HCT116 (cell line): ENCODE measurements around the gene LSP1.

Experiments used
- CEBPB ChIP-seq: IDR thresholded peaks from 2 replicates; pipeline ENCODE4 v1.6.1; 2012; ENCODE audit warnings: low read depth
- ELF1 ChIP-seq: IDR thresholded peaks from 2 replicates; pipeline ENCODE4 v1.6.1; 2012; ENCODE audit warnings: low read depth, borderline replicate concordance
- EZH2phosphoT487 ChIP-seq: fragments of 200-600 bp; IDR thresholded peaks from 2 replicates; pipeline ENCODE4 v1.6.1; 2018; ENCODE audit warnings: antibody characterized with exemption, borderline replicate concordance
- FOSL1 ChIP-seq: IDR thresholded peaks from 2 replicates; pipeline ENCODE4 v1.6.1; 2012; ENCODE audit warnings: low read depth
- POLR2A ChIP-seq: IDR thresholded peaks from 2 replicates; pipeline ENCODE4 v1.7.0; 2011; ENCODE audit warnings: borderline replicate concordance; ENCODE audit not compliant: insufficient read depth, insufficient read length; ENCODE audit errors: extremely low read depth
- POLR2AphosphoS5 ChIP-seq: IDR thresholded peaks from 2 replicates; pipeline ENCODE4 v1.6.1; 2011; ENCODE audit warnings: mild to moderate bottlenecking, low read depth, low read length, moderate library complexity
- RAD21 ChIP-seq: IDR thresholded peaks from 2 replicates; pipeline ENCODE4 v1.6.1; 2012; ENCODE audit warnings: low read depth, mild to moderate bottlenecking
- SIN3A ChIP-seq: IDR thresholded peaks from 2 replicates; pipeline ENCODE4 v1.6.1; 2012; ENCODE audit warnings: low read depth
- SP1 ChIP-seq: IDR thresholded peaks from 2 replicates; pipeline ENCODE4 v1.6.1; 2012; ENCODE audit warnings: low read depth
- ZNF274 ChIP-seq: fragments of 200-500 bp; sonication (Bioruptor generic); IDR thresholded peaks from 2 replicates; pipeline ENCODE4 v1.6.1; 2014; ENCODE audit warnings: mild to moderate bottlenecking, low read depth, low read length, inconsistent platforms
- TF ChIP-seq, protein P1 (sequence below), 3 experiments: fragments of 200-600 bp in 1 of 3; sonication (generic) in 1 of 3; IDR thresholded peaks in 2 of 3; conservative IDR thresholded peaks in 1 of 3; 2 replicates each; pipeline ENCODE4 v1.5.1; 2012 to 2017; ENCODE audit warnings: low read depth in 2 of 3, low read length in 2 of 3, antibody characterized with exemption in 1 of 3, borderline replicate concordance in 1 of 3, control low read depth in 1 of 3, mild to moderate bottlenecking in 1 of 3, mixed read lengths in 1 of 3, mixed run types in 1 of 3, moderate library complexity in 1 of 3; ENCODE audit not compliant: insufficient read depth in 1 of 3
- TF ChIP-seq, protein P2 (sequence below): IDR thresholded peaks from 2 replicates; pipeline ENCODE4 v1.6.1; 2012

DNA sequence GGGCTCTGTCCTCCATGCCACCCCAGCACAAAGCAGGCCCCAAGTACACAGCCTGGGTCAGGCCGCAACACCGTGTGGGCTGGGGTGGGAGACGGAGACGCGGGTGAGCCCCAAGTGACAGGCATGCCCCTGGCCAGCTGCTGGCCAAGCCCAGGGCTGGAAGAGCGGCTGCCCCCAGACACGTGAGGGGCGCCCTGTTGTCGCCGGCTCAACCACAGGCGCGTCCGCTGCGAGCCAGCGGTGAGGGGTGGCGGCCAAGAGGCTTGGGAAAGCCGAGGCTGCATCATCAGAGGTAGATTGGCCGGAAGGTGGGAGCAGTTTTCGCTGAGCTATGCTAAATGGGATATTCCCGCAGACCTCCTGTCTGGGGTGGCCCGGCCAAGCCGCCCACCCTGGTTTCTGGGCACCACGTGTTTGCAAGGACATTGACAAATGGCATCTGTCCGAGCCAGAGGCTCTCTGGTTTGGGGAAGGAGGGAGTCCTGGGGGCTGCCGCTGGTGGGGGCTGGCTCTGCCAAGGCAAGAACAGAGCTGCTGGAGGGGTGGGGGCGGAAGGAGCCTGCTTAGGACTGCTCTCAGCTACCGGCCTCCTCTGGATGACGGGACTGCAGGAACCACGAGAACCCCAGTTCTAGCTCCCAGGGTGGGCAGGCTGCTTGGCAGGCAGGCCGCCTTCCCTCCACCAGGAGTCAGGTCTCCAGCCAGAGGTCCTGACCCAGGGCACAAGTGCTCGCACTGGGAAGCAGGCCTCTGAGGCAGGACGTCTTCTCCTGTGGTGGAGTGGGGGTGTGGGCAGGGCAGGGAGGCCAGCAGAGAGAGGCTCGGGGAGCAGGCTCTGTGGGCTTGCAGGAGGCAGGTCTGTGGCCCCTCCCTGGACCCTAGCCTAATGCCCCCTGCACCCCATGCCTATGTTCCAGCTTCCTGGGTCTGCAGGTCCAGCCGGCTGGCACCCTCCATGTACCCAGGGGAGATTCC lies 38.3 kb downstream of the LSP1 start:
- TF ChIP-seq, protein P1, sequence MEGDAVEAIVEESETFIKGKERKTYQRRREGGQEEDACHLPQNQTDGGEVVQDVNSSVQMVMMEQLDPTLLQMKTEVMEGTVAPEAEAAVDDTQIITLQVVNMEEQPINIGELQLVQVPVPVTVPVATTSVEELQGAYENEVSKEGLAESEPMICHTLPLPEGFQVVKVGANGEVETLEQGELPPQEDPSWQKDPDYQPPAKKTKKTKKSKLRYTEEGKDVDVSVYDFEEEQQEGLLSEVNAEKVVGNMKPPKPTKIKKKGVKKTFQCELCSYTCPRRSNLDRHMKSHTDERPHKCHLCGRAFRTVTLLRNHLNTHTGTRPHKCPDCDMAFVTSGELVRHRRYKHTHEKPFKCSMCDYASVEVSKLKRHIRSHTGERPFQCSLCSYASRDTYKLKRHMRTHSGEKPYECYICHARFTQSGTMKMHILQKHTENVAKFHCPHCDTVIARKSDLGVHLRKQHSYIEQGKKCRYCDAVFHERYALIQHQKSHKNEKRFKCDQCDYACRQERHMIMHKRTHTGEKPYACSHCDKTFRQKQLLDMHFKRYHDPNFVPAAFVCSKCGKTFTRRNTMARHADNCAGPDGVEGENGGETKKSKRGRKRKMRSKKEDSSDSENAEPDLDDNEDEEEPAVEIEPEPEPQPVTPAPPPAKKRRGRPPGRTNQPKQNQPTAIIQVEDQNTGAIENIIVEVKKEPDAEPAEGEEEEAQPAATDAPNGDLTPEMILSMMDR (IDR thresholded peaks at IDR 0.05 in 2 of 3, conservative IDR thresholded peaks at IDR 0.05 in 1 of 3; ENCODE audit: borderline replicate concordance in 1 of 3, insufficient read depth in 1 of 3, low read depth in 2 of 3, low read length in 2 of 3), result no peak
- TF ChIP-seq ZNF274 (no peak), POLR2A (no peak), SIN3A (no peak), EZH2phosphoT487 (no peak), POLR2AphosphoS5 (no peak), ELF1 (no peak), RAD21 (no peak), FOSL1 (no peak), SP1 (no peak), CEBPB (no peak)
- TF ChIP-seq, protein P2, sequence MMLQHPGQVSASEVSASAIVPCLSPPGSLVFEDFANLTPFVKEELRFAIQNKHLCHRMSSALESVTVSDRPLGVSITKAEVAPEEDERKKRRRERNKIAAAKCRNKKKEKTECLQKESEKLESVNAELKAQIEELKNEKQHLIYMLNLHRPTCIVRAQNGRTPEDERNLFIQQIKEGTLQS, result no peak
